Sigmoid colon (tissue), 4 donors: ENCODE measurements around the gene EFEMP1.

Experiments
- CTCF ChIP-seq, 4 experiments: fragments of 450-650 bp in 3 of 4; fragments of 200-600 bp in 1 of 4; IDR thresholded peaks; one replicate each; pipeline ENCODE4 v1.5.1; 2016 to 2019; ENCODE audit warnings: antibody characterized with exemption in 4 of 4, mild to moderate bottlenecking in 3 of 4, moderate library complexity in 2 of 4
- EP300 ChIP-seq, 4 donors: sonication (generic); formaldehyde crosslinking; IDR thresholded peaks; one replicate each; pipeline ENCODE4 v1.6.1; 2017; ENCODE audit warnings: antibody characterized with exemption in 4 of 4
- POLR2A ChIP-seq, 2 donors: fragments of 450-650 bp; IDR thresholded peaks; one replicate each; pipeline ENCODE4 v1.6.1; 2016; ENCODE audit warnings: antibody characterized with exemption in 2 of 2, mild to moderate bottlenecking in 2 of 2, moderate library complexity in 2 of 2
- POLR2AphosphoS5 ChIP-seq, 4 donors: sonication (generic); formaldehyde crosslinking; IDR thresholded peaks; one replicate each; pipeline ENCODE4 v1.6.1; 2017; ENCODE audit warnings: antibody characterized with exemption in 4 of 4

DNA sequence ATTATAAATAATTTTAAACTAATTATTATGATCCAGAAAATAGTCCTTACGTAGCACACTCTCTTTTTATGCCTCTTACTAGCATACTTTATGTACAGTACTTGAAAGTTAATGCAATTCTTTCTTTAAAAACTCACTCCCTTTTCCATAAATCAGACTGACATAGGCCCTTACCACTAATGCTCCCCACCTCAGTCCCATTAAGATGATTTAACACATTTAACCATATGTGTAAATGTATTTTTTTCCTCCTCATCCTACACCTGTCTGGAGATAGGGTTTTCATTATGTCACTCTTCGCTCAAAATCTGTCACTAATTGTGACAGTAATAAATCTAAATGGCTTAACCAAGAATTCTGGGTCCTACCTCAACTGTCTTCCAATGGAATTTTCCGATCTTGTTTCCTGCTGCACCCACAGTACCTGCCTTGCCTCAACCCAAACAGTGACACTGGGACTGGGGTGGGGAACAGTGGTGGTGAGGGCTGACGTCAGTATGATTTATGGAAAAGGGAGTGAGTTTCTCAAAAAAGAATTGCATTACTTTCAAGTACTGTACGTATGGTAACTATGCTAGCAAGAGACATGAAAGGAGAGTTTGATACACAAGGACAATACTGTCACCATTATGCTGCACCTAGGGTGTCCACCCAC is 25.1 kb downstream of the EFEMP1 start:
- no peak for TF ChIP-seq CTCF (IDR thresholded peaks at IDR 0.05)
- no peak for TF ChIP-seq POLR2A (IDR thresholded peaks at IDR 0.05)
- TF ChIP-seq EP300 (IDR thresholded peaks at IDR 0.05) = no peak
- TF ChIP-seq POLR2AphosphoS5 (IDR thresholded peaks at IDR 0.05) = no peak
